ENCODE measurements around the gene TRIM47.

- TF ChIP-seq CTCF (IDR thresholded peaks at IDR 0.05; ENCODE audit: low read depth, low read length) (no peak), POLR2A (IDR thresholded peaks at IDR 0.05; ENCODE audit: extremely low read depth, insufficient read length) (no peak), MAX (IDR thresholded peaks at IDR 0.05; ENCODE audit: low read depth, low read length) (no peak)
Observed at GRCh38 chr17:75892556-75893224, 14.3 kb upstream of the TRIM47 start.

All from NB4 (cell line).